HepG2 (cell line): ENCODE data around the gene USP10. TPM values are rescaled to one million over a fixed set of nuclear protein-coding genes. Genes with fewer than 3 reads are reported as not detected.

Experiments used
- SAP130 ChIP-seq: IDR thresholded peaks from 2 replicates; pipeline ENCODE4 v1.6.1; 2016; ENCODE audit warnings: low read depth
- TP53 ChIP-seq: sonication (generic); formaldehyde crosslinking; conservative IDR thresholded peaks from 2 replicates; pipeline ENCODE4 v1.4.0; 2020; ENCODE audit warnings: missing genetic modification reagents
- ZNF292 ChIP-seq: sonication (generic); formaldehyde crosslinking; IDR thresholded peaks from 2 replicates; pipeline ENCODE4 v1.8.1; 2022; ENCODE audit warnings: mild to moderate bottlenecking, low read depth, missing genetic modification reagents, borderline replicate concordance
- ZNF354B ChIP-seq: sonication (generic); formaldehyde crosslinking; IDR thresholded peaks from 2 replicates; pipeline ENCODE4 v1.8.0; 2022; ENCODE audit warnings: mild to moderate bottlenecking, missing genetic modification reagents
- polyA plus RNA-seq, 8 experiments: library from polyadenylated mRNA; depleted of rRNA in 3 of 8; stranded (reverse) in 7 of 8; unstranded in 1 of 8; fragments of >200 nt; fragmentation: Illumina TruSeq in 4 of 8; extraction: Trizol in 4 of 8; gene quantifications; 2 replicates each; pipeline versions ENCODE4 v1.2.1 to v1.2.3, GENCODE V29; 2011 to 2016; ENCODE audit warnings: low read depth in 4 of 8, missing spikeins in 1 of 8, mixed read lengths in 1 of 8; ENCODE audit not compliant: insufficient read depth in 1 of 8
- total RNA-seq, 5 experiments: library from RNA; depleted of rRNA; stranded (reverse); fragments of >200 nt; fragmentation: Illumina TruSeq; extraction: Trizol; gene quantifications; 2 replicates each; pipeline ENCODE4 v1.2.3, GENCODE V29; 2016; ENCODE audit warnings: low read depth in 1 of 5
- TF ChIP-seq, protein P1 (sequence below): sonication (generic); formaldehyde crosslinking; IDR thresholded peaks from 2 replicates; pipeline ENCODE4 v1.4.0; 2020; ENCODE audit warnings: missing genetic modification reagents
- TF ChIP-seq, protein P2 (sequence below): sonication (generic); formaldehyde crosslinking; IDR thresholded peaks from 2 replicates; pipeline ENCODE4 v1.5.1; 2020; ENCODE audit warnings: mild to moderate bottlenecking, missing genetic modification reagents, moderate library complexity
- TF ChIP-seq, protein P3 (sequence below): sonication (generic); formaldehyde crosslinking; IDR thresholded peaks from 2 replicates; pipeline ENCODE4 v1.4.0; 2020; ENCODE audit warnings: missing genetic modification reagents, mild to moderate bottlenecking, borderline replicate concordance
- TF ChIP-seq, protein P4 (sequence below): sonication (generic); formaldehyde crosslinking; IDR thresholded peaks from 2 replicates; pipeline ENCODE4 v1.9.0; 2021; ENCODE audit warnings: mild to moderate bottlenecking, missing genetic modification reagents

USP10 gene
- total and polyA plus RNA-seq, 2 of the 13 experiments (the other 11 are each of a cell fraction or from before 2014, with no cell fraction given), result 79.1 to 122 TPM

DNA sequence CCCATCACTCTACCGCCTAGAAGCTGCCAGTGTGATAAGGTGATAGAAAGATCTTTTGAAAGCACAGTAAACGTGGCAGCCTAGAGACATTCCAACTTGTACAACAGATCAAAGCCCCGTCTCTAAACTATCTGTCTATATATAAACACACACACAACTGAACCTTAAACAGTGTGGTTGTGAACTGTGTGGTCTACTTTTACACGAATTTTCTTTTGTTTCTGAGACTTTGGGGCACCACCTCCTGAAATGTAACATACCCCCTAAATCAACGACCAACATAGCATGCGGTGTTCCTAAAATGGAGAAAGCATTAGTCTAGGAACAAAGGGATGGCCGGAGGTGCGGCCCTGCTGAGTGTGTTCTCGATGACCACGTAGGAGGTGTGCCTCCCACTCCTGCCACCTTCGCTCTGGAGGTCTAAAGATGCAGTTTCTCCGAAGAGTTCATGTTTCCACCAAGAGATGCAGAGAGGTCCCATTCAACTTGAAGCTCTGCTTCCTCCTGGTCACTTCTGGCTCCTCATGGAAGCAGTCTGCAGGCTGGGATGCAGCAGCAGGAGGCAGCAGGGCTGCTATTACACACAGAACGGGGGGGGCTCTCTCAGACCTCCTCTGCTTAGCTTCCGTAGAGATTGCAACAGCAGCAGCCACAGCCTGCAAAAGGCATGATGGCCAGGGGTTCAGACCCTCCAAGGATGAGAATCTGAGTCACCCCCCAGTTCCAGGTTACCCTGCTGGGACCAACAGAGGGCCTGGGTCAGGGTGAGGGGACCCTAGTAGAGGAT, 22.6 kb upstream of the USP10 start (continued):
- TF ChIP-seq, protein P1, sequence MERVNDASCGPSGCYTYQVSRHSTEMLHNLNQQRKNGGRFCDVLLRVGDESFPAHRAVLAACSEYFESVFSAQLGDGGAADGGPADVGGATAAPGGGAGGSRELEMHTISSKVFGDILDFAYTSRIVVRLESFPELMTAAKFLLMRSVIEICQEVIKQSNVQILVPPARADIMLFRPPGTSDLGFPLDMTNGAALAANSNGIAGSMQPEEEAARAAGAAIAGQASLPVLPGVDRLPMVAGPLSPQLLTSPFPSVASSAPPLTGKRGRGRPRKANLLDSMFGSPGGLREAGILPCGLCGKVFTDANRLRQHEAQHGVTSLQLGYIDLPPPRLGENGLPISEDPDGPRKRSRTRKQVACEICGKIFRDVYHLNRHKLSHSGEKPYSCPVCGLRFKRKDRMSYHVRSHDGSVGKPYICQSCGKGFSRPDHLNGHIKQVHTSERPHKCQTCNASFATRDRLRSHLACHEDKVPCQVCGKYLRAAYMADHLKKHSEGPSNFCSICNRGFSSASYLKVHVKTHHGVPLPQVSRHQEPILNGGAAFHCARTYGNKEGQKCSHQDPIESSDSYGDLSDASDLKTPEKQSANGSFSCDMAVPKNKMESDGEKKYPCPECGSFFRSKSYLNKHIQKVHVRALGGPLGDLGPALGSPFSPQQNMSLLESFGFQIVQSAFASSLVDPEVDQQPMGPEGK (CRISPR knock-in tag), result peak; percentile 60
- 0 out of 2 replicates have a peak, but pooled peaks have one; percentile 26 for TF ChIP-seq ZNF292 (CRISPR knock-in tag)
- TF ChIP-seq, protein P2, sequence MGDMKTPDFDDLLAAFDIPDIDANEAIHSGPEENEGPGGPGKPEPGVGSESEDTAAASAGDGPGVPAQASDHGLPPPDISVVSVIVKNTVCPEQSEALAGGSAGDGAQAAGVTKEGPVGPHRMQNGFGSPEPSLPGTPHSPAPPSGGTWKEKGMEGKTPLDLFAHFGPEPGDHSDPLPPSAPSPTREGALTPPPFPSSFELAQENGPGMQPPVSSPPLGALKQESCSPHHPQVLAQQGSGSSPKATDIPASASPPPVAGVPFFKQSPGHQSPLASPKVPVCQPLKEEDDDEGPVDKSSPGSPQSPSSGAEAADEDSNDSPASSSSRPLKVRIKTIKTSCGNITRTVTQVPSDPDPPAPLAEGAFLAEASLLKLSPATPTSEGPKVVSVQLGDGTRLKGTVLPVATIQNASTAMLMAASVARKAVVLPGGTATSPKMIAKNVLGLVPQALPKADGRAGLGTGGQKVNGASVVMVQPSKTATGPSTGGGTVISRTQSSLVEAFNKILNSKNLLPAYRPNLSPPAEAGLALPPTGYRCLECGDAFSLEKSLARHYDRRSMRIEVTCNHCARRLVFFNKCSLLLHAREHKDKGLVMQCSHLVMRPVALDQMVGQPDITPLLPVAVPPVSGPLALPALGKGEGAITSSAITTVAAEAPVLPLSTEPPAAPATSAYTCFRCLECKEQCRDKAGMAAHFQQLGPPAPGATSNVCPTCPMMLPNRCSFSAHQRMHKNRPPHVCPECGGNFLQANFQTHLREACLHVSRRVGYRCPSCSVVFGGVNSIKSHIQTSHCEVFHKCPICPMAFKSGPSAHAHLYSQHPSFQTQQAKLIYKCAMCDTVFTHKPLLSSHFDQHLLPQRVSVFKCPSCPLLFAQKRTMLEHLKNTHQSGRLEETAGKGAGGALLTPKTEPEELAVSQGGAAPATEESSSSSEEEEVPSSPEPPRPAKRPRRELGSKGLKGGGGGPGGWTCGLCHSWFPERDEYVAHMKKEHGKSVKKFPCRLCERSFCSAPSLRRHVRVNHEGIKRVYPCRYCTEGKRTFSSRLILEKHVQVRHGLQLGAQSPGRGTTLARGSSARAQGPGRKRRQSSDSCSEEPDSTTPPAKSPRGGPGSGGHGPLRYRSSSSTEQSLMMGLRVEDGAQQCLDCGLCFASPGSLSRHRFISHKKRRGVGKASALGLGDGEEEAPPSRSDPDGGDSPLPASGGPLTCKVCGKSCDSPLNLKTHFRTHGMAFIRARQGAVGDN (CRISPR knock-in tag), result peak; percentile 37
- peak; percentile 29; the same call in 1 of the 2 replicates for TF ChIP-seq ZNF354B (CRISPR knock-in tag)
- TF ChIP-seq, protein P3, sequence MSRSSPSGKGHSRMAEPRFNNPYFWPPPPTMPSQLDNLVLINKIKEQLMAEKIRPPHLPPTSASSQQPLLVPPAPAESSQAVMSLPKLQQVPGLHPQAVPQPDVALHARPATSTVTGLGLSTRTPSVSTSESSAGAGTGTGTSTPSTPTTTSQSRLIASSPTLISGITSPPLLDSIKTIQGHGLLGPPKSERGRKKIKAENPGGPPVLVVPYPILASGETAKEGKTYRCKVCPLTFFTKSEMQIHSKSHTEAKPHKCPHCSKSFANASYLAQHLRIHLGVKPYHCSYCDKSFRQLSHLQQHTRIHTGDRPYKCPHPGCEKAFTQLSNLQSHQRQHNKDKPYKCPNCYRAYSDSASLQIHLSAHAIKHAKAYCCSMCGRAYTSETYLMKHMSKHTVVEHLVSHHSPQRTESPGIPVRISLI, result 0 out of 2 replicates have a peak, but pooled peaks have one; percentile 37
- TF ChIP-seq TP53 (CRISPR knock-in tag), result no peak
- TF ChIP-seq, protein P4, sequence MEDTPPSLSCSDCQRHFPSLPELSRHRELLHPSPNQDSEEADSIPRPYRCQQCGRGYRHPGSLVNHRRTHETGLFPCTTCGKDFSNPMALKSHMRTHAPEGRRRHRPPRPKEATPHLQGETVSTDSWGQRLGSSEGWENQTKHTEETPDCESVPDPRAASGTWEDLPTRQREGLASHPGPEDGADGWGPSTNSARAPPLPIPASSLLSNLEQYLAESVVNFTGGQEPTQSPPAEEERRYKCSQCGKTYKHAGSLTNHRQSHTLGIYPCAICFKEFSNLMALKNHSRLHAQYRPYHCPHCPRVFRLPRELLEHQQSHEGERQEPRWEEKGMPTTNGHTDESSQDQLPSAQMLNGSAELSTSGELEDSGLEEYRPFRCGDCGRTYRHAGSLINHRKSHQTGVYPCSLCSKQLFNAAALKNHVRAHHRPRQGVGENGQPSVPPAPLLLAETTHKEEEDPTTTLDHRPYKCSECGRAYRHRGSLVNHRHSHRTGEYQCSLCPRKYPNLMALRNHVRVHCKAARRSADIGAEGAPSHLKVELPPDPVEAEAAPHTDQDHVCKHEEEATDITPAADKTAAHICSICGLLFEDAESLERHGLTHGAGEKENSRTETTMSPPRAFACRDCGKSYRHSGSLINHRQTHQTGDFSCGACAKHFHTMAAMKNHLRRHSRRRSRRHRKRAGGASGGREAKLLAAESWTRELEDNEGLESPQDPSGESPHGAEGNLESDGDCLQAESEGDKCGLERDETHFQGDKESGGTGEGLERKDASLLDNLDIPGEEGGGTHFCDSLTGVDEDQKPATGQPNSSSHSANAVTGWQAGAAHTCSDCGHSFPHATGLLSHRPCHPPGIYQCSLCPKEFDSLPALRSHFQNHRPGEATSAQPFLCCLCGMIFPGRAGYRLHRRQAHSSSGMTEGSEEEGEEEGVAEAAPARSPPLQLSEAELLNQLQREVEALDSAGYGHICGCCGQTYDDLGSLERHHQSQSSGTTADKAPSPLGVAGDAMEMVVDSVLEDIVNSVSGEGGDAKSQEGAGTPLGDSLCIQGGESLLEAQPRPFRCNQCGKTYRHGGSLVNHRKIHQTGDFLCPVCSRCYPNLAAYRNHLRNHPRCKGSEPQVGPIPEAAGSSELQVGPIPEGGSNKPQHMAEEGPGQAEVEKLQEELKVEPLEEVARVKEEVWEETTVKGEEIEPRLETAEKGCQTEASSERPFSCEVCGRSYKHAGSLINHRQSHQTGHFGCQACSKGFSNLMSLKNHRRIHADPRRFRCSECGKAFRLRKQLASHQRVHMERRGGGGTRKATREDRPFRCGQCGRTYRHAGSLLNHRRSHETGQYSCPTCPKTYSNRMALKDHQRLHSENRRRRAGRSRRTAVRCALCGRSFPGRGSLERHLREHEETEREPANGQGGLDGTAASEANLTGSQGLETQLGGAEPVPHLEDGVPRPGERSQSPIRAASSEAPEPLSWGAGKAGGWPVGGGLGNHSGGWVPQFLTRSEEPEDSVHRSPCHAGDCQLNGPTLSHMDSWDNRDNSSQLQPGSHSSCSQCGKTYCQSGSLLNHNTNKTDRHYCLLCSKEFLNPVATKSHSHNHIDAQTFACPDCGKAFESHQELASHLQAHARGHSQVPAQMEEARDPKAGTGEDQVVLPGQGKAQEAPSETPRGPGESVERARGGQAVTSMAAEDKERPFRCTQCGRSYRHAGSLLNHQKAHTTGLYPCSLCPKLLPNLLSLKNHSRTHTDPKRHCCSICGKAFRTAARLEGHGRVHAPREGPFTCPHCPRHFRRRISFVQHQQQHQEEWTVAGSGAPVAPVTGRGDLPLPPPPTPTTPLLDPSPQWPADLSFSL (CRISPR knock-in tag), result peak; percentile 64; the same call in 1 of the 2 replicates
- TF ChIP-seq SAP130 (CRISPR knock-in tag), result 0 out of 2 replicates have a peak, but pooled peaks have one; percentile 15
